ENCODE measurements around the gene ZNF521.

Gene ZNF521

GRCh38 chr18:25351777-25352628 lies at the start of gene ZNF521:
Gene ZNF521, minus strand, starts transcription at chr18:25352166. Its CDS starts 1,220 bp downstream, at chr18:25350946.
- peak; percentile 26 for DNase-seq (ENCODE audit: low read depth)

- DNase-seq (ENCODE audit: low read depth) = no peak
Measured at GRCh38 chr18:25399554-25399953, 47.6 kb upstream of the ZNF521 start.

DNA sequence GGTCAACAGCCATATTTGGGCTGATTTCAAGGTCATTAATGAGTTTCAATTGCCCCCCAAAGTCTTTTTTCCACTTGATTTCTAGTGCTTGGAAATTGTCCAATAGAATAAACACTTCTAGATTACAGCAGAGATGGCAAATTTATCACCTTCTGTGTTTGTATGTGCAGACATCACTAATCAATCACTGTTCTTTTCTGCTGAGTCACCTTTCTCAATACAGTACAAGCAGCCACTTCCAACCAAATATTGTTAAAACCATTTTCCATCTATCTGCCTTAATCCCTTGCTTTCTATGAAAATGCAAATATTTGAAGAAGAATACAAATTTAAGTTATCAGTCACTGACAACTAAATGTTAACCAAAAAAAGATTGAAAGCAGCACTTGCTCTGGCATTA lies 40.2 kb upstream of the ZNF521 start:
- no peak for DNase-seq (ENCODE audit: low read depth)

GRCh38 chr18:25373432-25374179 lies 21.6 kb upstream of the ZNF521 start:
- no peak for DNase-seq (ENCODE audit: low read depth)

DNA sequence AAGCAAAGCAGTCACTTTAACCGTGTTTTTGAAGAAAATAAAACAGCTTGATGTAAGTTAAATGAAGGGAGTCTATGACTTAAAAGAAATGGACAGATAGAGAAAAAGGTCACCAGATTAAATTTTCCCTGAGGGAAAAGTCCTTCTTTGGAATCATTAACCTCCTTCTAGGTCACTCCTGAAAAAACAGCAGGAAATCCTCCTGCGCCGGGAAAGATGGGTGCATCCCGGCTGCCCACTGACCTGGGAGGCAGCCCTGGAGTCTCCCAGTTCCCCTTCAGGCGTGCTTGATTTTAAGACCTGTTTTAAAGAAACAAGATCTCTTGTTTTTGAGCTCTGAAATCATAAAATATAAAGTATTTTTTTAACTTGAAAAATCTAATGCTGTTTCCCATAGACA lies 18.4 kb upstream of the ZNF521 start:
- no peak for DNase-seq (ENCODE audit: low read depth)

- no peak for DNase-seq (ENCODE audit: low read depth)
Measured at GRCh38 chr18:25365242-25365641, 13.3 kb upstream of the ZNF521 start.

DNA sequence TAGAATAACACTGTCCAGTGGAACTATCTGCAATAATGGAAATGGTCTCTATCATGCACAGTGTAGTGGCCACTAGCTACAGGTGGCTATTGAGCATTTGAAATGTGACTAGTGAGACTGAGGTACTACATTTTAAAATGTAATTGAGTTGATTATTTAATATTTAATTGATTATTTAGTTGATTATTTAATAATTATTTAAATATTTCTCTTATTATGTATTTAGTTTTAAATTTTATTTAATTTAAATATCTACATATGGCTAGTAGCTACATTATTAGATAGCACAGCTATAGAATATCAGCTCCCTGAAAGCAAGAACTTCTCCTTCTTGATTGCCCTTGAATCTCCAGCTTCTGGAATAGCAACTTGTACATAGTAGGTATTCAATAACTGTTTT lies 12.8 kb upstream of the ZNF521 start:
- DNase-seq (ENCODE audit: low read depth) = no peak

DNA sequence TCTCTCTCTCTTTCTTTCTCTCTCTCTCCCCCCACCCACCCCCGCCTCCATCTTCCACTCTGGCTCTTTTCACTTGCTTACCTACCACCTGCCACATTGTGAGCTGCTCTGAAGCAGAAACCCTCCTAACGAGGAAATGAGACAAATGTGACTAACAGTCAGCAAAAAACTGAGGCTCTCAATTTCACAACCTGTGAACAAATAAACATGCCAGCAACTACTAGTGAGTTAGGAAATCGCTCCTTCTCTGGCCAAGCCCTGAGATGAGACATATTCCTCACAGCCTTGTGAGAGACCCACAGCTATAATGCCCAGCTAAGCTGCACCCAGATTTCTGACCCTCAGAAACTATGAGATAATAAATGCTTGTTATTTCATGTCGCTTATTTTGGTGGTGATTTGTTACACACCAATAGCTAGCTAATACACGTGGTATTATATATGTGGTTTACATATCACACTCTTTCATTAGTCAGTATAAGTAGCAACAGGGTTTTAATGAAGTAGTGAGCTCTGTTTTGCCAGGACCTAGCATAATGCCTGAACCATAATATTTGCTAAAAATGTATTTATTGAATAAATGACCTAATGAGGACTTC lies 8.4 kb upstream of the ZNF521 start:
- no peak for DNase-seq (ENCODE audit: low read depth)

- DNase-seq (ENCODE audit: low read depth) = no peak
Measured at GRCh38 chr18:25353080-25353479, 1.1 kb upstream of the ZNF521 start.

DNA sequence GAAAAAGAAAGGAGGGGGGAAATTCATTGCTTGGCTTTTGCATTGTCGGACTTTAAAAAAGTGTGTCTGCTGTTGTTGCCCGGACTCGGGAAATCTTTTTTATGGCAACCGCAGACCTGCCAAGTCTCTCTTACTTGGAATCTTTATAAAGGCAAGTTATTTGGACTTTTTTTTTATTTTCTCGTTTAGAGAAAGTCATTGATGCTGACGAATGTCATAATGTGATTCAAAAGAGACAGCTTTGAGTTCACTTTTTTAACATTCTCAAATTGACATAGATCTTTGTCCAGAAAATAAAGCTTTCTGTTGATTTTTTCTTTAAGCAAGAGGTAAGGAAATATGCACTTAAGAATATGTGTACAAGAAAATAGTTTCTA lies 651 bp upstream of the ZNF521 start:
- no peak for DNase-seq (ENCODE audit: low read depth)

- DNase-seq (ENCODE audit: low read depth) = no peak
Measured at GRCh38 chr18:25351280-25351775, 638 bp downstream of the ZNF521 start.

GRCh38 chr18:25350489-25351251 lies 1.3 kb downstream of the ZNF521 start:
- no peak for DNase-seq (ENCODE audit: low read depth)

GRCh38 chr18:25349926-25350487 lies 2.0 kb downstream of the ZNF521 start:
- no peak for DNase-seq (ENCODE audit: low read depth)

GRCh38 chr18:25349131-25349925 lies 2.6 kb downstream of the ZNF521 start:
- DNase-seq (ENCODE audit: low read depth) = no peak

- DNase-seq (ENCODE audit: low read depth) = no peak
Measured at GRCh38 chr18:25348386-25349130, 3.4 kb downstream of the ZNF521 start.

DNA sequence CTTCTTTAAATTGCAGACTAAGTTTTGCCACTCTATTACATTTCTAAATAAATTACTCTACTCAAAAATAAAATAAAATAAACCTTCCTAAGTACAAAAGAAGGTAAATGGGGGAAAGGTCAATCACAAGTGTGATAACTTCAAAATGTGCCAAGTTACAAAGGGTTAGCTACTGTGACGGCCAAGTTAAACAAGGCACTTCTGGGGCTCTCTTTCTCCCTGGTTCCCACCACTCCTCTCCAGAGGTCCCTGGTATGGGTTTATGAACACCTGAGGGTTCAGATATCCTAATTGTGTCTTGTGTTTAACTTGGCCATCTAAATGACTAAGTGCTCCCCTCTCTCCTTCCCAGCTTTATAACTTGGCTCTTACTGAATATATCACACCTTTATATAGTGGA lies 5.4 kb downstream of the ZNF521 start:
- no peak for DNase-seq (ENCODE audit: low read depth)

DNA sequence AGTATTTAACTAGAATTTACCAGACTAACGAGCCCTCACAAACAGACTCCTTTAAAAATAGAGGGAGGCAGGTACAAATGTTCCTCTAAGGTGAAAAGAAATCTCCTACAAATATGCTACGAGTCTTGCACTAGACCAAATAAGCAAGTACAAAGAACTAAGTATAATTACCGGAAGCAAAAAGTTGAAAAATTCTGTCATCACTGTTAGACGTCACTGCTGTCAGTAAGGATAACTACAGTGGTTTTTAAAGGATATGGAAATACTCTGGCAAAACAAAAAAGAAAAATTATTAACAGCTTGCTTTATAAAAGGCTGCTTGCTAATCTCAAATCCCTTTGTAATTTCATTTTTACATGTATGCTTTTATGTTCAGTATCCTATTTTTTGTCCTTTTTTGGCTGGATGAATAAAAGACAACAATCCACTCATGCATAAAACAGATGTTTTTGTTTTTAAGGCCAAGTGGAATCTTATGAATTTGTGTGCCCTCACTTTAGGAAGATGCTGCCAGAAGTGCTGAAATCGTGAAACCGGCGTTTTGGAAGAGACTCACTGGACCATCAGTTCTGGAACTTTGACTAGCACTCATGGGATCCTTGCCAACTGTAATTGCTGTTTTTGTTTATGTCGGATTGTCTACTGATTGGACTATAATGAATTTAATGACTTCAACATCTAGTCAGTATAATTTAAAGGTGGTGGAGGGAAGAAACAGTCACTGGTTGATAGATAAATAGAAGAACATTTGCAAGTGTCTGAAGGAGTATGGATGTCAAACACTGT lies 6.7 kb downstream of the ZNF521 start:
- DNase-seq (ENCODE audit: low read depth) = no peak

GRCh38 chr18:25341831-25342230 lies 10.1 kb downstream of the ZNF521 start:
- DNase-seq (ENCODE audit: low read depth) = no peak

- DNase-seq (ENCODE audit: low read depth) = no peak
Measured at GRCh38 chr18:25340762-25341161, 11.2 kb downstream of the ZNF521 start.
